Activated T-cell treated with anti-CD3 and anti-CD28 coated beads, Interleukin-2, amount 50 U/mL, for 1 hour (primary cell): ENCODE results near the gene PLCD3.

ENCODE experiments used
- DNase-seq: peaks from one replicate; pipeline ENCODE4 v3.0.0-alpha.2; 2020

The PLCD3 gene

DNA sequence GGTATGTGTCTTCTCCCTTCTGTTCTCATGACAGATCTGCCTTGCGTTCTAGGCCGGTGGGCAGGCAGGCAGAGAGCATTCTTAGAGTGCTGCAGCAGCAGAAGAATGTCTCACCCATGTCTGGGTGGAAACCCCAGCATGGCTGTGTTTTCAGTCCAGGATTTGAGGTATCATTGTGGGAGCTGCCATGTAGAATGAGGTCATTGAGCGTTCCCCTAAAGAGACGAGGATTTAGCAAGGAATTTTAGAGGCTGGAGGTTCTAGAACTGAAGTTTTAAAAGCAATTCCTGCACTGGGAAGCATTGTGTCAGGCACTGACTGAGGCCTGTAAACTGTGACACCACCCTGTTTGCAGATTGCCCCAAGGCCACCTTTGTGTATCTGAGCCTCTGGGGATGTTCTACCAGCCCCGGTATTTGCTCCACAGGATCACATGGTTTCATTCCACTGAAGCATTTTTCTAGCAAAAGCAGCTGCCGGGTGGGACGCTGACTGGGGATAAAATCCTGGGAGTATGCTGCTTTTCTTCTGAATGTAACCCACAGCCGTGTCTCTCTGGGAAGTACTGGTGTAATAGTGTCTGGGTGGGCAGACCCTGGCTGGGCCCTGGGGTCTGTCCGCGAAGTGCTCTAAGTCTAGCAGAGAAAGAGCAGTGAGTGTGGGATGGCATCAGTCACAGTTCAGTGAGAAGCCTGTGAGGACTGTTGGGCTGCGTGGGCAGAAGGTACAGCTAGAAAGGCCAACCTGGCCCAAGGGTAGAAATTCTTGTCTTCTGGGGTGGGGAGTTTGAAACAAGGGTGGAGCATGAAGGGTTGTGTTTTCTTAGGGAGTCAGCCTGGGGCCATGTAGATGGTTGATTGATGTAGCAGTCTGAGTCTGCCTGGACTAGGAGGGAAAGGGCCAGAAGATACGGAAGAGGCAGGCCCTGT, 30.2 kb downstream of the PLCD3 start:
- no peak for DNase-seq

DNA sequence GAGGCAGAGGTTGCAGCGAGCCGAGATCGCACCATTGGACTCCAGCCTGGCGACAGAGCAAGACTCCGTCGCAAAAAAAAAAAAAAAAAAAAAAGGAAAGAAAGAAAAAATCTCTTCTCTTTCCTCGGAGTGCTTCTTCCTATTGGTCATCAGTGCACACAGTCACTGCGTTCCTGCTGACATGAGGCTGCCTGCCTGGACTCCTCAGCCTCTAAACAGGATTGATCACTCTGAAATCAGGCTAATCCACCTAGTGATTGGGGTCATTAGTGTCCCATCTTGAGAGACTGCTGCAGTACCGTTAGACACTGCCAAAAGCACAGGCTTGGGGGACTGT, 30.8 kb downstream of the PLCD3 start:
- no peak for DNase-seq

DNA sequence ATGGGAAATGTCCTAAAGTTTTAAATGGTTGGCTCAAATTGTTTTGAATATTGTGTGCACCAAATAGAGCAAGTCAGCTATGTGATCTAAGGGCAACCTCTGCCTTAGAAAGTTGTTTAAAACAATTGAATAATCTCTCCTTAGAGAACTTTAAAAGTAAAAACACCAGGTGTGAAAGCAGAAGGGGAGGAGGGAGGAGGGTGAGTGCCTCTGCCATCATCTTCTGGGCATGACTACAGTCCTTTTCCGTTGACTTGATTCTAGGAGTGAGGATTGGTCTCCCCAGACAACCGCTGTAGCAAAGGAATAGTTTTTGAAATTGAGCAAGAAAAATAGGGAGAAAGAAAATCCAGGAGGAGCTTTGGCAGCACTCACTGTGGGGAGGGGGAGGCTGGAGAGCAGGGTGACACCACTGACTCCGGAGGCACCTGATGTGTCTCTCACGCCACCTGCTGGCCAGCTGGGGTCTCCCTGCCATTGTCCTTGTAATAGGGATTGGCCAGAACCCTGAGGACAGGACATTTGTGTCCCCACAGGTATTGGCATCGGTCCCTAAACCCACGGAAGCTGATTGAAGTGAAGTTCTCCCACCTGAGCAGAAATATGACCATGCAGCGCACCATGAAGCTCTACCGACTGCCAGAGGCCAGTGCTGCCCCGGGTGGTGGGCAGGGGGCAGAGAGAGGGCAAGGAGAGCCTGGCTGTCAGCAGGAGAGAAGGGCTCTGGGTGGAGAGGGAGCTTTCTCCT, 33.3 kb downstream of the PLCD3 start:
- DNase-seq = peak; percentile 78

DNA sequence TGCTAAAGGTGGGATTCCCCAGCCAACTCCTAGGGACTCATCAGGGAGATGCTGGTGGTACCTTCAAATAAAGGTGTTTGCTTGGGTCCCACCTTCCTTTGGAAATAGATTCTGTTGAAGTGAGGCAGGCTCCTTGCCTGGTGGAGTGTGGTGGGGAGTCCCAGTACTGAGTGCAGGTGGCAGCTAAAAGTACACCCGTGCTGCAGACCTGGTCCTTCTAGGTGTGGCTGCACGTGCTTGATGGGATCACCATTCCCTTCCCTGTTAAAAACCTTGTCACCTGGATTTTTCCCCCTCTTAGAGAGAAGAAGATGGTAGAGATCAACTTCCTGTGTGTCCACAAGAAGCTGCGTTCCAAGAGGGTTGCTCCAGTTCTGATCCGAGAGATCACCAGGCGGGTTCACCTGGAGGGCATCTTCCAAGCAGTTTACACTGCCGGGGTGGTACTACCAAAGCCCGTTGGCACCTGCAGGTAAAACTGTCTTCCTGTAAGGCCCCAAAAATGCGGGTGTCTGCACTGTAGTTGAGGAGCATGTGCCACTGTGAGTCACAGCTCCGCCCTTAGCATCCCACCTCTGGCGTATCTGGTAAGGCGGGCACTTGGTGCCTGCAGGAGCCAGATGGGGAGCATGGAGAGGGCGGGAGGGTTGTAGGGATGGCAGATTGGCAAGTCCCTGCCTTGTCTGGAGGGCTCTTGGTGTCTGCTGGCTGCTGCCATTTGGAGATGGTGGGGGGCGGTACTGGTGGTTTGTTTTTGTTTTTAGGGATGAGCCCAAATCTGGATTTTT, 34.0 kb downstream of the PLCD3 start:
- no peak for DNase-seq

DNA sequence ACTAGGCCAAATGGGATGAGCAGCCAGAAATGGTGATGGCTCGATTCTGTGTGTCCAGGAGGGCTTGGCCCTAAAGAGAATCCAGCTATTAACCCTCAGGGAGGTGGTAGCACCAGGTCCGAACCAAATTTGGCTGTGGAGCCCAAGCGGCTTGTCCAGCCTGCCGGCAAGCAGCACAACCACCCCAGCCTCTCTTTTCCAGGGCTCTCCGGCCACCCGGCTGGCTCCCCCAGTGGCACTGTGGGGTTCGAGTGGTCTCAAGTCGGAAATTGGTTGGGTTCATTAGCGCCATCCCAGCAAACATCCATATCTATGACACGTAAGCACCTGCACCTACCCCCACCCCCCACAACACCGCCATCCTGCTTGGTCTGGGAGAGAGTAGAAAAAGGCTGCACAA, 35.4 kb downstream of the PLCD3 start:
- DNase-seq = no peak

DNA sequence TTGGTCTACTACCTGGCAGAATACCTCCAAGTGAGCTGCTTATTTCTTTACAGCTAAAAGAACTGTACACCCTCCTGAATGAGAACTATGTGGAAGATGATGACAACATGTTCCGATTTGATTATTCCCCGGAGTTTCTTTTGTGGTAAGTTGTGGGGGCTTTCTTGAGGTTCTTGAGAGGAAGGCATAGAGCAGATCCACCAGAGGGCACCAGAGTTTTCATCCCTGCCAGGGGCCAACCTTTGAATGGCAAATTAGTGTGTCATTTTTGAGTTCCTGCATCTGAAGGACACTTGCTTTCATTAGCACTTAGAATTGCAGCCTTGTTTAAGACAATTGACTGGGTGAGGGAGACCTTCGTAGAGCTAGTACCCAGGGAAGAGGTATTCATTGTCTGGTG, 36.2 kb downstream of the PLCD3 start:
- DNase-seq = no peak

DNA sequence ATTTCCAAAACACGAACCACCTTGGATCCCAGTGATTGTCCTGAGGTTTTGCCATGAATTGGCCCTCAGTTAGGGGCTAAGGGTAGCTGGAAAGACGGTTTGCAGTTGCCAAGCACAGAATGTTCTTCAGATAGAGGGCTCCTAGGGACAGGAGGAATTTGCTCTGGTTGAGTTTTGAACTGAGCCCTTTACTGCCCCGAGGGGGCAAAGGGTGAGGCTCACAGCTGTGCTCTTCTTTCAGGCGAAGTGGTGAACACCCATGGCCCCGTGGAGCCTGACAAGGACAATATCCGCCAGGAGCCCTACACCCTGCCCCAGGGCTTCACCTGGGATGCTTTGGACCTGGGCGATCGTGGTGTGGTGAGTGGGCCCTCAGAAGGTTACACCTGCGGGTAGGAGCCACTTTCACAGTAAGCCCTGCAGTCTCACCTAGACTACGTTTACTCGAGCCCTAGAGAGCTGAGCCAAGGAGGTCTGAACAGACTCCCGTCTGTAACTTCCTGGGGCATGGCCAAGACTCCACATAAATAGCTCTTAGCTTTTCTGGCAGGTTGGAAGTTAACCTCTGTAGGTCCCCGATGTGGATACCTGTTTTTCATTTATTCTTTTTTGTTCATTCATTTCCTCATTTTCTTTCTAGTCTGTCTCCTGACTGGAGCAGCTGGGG, 38.7 kb downstream of the PLCD3 start:
- DNase-seq = no peak

DNA sequence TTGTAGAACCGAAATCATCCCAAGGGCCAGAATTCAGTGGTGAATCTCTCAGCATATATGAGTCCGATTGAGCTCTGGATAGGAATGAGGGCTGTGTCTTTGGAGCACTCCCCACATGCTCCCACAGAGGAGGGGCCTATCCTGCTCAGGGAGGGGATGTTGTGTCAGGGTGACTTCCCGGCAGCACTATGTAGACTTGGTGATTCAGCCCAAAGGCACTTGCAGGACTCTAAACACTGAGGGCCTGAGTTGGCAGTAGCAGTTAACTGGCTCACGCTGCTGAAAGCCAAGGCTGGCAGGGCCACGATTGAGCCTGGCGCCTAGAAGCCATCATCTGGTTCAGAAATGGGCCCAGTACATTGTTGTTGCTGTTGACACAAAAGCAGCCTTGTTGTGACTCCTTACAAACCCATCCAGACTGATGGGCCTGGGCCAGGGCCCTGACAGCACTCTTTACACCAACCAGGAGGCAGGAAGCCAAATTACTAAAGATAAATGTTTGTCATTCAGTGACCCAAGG, 39.3 kb downstream of the PLCD3 start:
- DNase-seq = no peak

DNA sequence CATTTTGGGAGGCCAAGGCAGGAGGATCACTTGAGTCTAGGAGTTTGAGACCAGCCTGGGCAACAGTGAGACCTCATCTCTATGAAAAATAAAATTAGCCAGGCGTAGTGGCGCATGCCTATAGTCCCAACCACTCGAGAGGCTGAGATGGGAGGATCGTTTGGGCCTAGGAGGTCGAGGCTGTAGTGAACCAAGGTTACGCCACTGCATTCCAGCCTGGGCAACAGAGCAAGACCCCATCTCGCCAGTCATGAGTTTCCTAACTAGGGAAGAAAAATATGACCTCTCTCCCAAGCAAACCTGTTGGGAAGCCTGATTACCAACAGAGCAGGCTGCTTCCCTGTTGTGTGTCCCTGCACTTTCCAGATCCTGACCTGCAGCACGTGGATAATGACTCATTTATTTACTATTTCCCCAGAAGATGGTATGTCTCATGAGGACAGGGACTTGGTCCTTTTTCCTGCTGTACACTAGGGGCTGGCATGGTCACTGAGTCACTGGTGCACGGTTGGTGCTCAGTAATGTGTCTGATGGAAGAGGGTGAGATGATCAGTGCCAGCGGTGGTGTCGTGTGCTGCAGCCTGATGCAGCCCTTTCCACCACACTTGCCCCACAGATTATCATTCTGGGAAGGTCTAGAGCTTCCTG, 40.4 kb downstream of the PLCD3 start:
- DNase-seq = no peak

DNA sequence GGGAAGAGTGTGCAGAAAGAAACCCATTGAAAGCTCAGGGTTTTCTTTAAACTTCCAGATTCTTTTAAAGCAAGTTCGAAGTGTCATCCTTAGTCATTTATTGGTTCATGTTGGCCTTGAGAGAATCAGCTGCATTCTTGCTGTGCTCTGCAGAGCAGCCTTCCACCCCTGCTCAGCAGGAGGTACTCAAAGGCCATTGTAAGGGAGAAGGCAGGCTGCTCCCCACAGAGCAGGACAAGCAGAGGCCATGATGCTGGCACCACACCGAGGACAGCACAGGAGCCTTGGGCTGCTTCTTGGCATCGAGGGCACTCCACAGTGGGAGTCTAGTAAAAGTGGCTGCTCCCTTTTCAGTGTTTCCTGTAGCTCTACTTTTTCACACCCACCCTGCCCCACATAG, 41.6 kb downstream of the PLCD3 start:
- DNase-seq = no peak

DNA sequence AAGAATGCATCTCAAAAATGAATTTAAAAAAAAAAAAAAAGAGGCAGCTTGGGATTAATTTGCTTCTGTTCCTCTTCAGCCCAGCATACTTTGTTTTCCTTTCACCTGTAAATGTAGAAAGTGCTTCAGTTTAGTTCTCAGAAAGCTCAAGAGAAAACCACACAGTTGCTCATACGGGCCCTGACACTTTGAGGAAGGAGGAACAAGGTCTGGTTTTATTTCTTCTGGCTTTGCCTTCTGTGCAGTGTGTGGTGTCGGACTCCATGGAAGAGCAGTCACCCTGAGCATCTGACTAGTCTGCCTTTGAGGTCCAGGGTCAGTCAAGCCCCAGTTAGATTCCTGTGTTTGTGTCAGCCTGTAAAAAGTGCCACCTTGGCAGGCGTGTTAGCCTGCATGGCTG, 43.6 kb downstream of the PLCD3 start:
- DNase-seq = no peak

DNA sequence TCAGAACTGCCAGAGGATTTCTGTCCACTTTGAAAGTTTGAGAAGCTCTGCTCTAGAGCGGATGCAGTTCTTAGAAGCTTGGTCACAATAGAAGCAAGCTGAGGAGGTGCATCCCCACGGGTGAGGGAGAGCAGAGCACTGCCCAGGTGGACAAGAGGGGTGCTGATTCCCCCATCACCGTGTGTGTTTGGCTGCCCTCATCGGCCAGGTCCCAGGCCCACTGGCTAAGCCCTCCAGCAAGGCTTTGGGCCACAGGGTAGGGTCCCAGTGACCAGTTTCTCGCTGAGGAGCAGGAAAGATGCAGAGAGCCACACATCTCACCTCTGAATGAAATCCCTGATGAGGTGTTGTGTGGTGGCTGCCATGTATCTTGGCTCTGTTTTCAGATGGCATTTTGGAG, 44.3 kb downstream of the PLCD3 start:
- DNase-seq = no peak

DNA sequence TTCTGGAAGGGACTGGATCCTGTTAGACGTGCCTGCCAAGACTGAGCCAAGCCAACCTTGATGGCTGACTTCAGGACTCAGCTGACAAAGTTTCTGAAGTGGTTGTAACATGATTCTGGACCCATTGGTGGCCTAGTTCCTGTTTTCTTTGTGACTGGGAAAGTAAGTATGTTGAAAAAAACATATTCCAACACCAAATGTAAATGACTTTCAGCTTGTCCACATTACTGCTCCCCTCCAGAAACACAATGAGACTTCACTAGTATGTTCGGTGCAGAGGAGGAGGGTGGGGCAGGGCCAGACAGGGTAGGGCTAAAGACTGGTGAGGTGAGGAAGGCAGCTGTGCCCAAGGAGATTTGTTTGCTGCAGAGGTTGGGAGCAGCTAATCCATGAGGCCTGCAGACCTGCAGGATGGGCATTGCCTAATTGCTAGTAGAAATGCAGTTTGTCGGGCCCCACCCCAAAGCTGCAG, 44.8 kb downstream of the PLCD3 start:
- no peak for DNase-seq

DNA sequence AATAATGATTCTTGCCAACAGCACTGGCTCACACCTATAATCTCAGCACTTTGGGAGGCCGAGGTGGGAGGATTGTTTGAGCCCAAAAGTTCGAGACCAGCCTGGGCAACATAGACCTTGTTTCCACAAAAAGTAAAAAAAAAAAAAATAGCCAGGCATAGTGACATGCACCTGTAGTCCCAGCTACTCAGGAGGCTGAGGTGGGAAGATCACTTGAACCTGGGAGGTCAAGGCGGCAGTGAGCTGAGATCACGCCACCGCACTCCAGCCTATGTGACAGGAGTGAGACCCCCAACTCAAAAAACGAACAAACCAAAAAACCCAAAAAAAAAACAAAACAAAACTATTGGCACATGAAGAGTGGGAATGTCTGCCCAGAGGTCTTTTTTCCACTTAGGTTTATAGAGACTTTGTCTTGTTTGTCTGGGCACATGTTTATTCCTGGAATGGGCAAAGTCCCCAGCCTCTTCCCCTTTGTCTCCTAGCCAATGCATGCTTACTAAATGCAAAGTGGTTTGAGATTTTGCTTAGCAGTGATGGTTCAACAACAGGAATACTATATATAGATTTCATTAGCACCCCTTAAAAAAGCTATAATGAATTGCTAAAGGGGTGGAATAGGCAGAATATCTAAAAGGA, 45.3 kb downstream of the PLCD3 start:
- no peak for DNase-seq

DNA sequence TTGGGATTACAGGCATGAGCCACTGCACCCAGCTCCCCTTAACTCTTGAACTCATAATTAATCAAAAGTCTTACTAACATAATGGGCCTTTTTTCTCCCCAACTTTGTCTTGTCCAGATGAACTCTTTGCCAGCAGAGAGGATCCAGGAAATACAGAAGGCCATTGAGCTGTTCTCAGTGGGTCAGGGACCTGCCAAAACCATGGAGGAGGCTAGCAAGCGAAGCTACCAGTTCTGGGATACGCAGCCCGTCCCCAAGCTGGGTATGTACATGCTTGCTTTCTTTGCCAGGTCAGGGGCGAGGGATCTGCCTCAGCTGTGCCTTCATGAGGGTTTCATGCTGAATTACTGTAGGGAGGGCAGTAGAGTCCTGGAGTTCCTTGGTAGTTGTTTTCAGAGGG, 45.9 kb downstream of the PLCD3 start:
- no peak for DNase-seq

DNA sequence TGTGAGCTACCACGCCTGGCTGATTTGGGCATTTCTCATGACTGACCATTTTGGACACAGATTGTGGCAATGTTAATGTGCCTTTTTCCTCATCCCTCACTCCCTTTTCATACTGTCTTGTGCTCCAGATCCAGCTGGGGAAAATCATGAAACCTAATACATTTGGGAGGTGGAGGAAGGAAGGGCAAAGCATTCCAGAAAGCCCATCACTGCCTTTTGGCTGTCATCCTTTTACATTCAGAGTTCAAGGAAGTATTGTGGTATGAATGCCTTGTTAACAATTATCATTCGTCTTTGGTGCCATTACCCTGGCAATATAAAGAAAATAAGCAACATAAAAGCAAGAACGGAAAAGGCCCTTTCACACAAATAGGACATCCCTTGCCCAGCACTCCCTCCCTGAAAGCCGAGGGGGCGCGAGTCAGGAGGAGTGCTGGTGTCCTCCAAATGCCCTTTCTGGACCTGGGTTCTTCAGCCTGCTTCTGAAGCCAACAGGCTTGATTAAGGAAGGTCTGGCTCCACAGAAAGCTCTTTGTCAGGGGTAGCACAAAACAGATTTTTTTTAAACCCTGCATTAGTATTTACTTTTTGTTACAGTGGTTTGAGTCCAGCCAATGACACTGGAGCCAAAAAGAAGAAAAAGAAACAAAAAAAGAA, 51.1 kb downstream of the PLCD3 start:
- no peak for DNase-seq

DNA sequence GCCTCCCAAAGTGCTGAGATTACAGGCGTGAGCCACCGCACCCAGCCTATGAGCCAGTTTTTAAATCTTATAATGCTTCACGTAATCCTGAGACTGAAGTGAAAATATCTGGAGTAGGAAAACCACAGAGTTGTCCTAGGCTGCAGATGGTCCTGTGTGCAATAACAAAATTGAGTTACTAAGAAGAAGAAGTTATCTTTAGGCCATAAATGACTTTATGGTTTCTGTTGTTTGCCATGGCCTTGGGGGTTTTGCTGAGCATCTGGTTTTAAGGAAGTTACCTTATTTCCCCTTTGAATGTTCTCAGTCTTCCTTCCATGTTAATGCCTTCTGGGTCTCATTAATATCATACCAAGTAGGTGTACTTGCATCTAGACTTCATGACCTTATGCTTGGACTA, 54.7 kb downstream of the PLCD3 start:
- DNase-seq = no peak

DNA sequence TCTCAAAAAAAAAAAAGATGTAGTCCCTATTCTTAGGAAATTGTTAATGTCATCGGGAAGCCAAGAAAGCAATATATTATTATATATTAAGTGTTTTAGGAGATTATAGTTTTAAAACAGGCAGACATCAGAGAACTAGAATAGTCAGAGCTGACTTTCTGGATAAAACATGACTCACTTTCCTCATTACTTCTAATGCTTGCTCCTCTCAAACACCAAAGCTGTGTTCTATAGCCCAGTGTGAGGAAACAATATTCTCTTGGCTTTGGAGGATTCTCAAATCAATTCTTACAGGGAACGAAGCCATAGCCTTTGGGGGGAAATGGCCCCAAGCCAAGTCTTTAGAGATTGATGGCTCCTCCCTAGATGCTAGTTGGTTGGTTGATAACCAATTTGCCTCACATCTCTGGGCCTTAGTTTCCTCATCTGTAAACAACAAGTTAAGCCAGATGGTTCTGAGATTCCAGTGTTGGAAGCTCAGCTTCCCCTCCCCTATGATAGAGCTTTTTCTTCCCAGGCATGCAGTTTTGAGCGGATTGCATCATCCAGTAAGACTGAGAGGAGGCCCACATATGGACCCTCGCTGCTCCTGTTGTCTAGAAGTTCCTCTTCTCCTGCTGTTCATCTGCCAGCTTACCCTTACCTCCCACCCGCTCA, 58.8 kb downstream of the PLCD3 start:
- DNase-seq = no peak

DNA sequence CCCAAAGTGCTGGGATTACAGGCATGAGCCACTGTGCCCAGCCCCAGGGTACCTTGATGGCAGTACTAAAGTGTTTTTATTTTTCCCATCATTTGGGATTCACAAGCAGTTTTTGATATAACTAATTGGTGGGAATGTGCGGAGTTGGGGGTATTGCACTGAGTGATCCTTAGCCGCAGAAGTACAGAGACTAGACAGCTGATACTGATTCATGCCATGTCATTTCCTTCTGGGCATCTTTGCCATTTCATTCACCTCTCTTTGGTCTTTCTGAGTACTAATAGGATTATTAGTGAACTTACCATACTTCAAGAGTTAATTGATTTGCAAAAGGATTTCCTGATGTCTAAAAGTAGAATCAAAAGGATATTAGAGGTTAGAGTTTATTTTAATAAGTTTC, 61.5 kb downstream of the PLCD3 start:
- DNase-seq = no peak

DNA sequence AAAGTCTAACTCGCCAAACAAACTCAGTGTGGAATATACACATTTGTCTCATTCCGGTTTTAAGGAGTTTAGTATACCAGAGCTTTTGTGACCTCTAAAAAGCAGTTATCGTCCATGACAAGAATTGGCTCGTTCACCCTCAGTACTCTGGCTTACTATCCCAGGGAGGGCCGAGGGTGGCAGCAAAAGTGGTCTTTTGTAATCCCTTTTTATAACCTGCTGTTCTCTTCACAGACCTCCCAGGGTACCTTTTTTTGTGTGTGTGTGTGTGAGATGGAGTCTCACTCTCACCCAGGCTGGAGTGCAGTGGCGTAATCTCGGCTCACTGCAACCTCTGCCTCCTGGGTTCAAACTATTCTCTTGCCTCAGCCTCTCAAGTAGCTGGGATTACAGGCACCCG, 62.3 kb downstream of the PLCD3 start:
- no peak for DNase-seq

DNA sequence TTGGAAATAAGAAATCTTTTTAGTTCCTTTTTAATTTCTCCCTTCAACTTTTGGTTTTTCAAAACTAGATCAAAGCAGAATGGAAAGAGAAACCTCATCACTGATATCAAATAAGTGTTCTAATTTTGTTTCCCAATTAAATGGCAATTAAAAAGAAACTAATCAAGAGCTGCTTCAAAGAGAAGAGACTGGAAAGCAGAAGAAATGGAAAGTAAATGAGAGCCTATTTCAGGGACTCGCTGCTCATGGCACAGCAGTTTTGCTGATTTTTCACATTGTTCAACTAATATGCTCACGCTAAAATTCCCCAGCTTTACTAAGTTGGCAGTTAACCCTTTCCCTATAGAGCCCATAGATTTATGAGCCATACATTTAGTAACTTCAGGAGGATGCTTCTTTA, 64.7 kb downstream of the PLCD3 start:
- DNase-seq = no peak
